ENCODE measurements around the gene SLC9A8. TPM values are rescaled to one million over a fixed set of nuclear protein-coding genes. Genes with fewer than 3 reads are reported as not detected.

Gene SLC9A8
- total RNA-seq, 2 experiments from 2014 or later: 22.0 to 30.3 TPM

- CTCF ChIA-PET (ENCODE audit: unreplicated experiment): no interaction called here
- Histone ChIP-seq H3K9me3 (ENCODE audit: low read length) (no peaks in the 10 kb centered on the region), H3K27ac (ENCODE audit: low read depth, low read length, poor library complexity, severe bottlenecking) (no peak overlapping the region), H3K79me2 (ENCODE audit: insufficient read depth, low read depth, low read length) (no peaks in the 10 kb centered on the region), H2AFZ (ENCODE audit: low read length) (no peak overlapping the region), H3K4me2 (ENCODE audit: low read length) (no peak overlapping the region), H3K36me3 (ENCODE audit: insufficient read depth, low read length) (no peaks in the 10 kb centered on the region), H3K9me2 (ENCODE audit: insufficient read depth, low read length) (no peaks in the 10 kb centered on the region), H4K20me1 (ENCODE audit: insufficient read depth, low read length) (no peaks in the 10 kb centered on the region), H3K4me3 (ENCODE audit: low read depth, low read length, poor library complexity, severe bottlenecking) (no peak overlapping the region), H3K4me1 (ENCODE audit: insufficient read depth, low read length, poor library complexity, severe bottlenecking) (peaks cover 8% of the 10 kb centered on the region)
- POLR2A ChIA-PET: interaction anchor here (0.6 to 1.3 kb wide), 4 partner anchors 17 to 1547 kb away, joined by 3 to 4 read pairs (median 3); partner anchors contain the start of gene SLC9A8
- intact Hi-C loops (cut with micrococcal nuclease; ENCODE audit: unreplicated experiment): no loop called here
- no peak for DNase-seq (ENCODE audit: low spot score)
- BruUV-seq (replicated peaks): no TSS peak
- no peak for TF ChIP-seq EZH2phosphoT487 (IDR thresholded peaks at IDR 0.05; ENCODE audit: borderline replicate concordance, low read depth, low read length)
- no peak for TF ChIP-seq CTCF (conservative IDR thresholded peaks at IDR 0.05; ENCODE audit: low read length)
Observed at GRCh38 chr20:49794336-49795134, 18.1 kb upstream of the SLC9A8 start.

- H3K36me3 ChIP-seq (ENCODE audit: insufficient read depth, low read length): no peaks in the 10 kb centered on the region
- H3K79me2 ChIP-seq (ENCODE audit: insufficient read depth, low read depth, low read length): no peaks in the 10 kb centered on the region
- no peaks in the 10 kb centered on the region for H3K9me3 ChIP-seq (ENCODE audit: low read length)
- H3K9me2 ChIP-seq (ENCODE audit: insufficient read depth, low read length): no peaks in the 10 kb centered on the region
- H3K4me2 ChIP-seq (ENCODE audit: low read length): no peak overlapping the region
- TF ChIP-seq CTCF (conservative IDR thresholded peaks at IDR 0.05; ENCODE audit: low read length) (no peak), EZH2phosphoT487 (IDR thresholded peaks at IDR 0.05; ENCODE audit: borderline replicate concordance, low read depth, low read length) (no peak)
- H3K27ac ChIP-seq (ENCODE audit: low read depth, low read length, poor library complexity, severe bottlenecking): no peak overlapping the region
- POLR2A ChIA-PET: interaction anchor here (0.7 to 1.3 kb wide), 3 partner anchors 16 to 183 kb away, joined by 3 read pairs; partner anchors contain the start of gene SLC9A8
- H2AFZ ChIP-seq (ENCODE audit: low read length): no peak overlapping the region
- no peak overlapping the region for H3K4me3 ChIP-seq (ENCODE audit: low read depth, low read length, poor library complexity, severe bottlenecking)
- CTCF ChIA-PET (ENCODE audit: unreplicated experiment): no interaction called here
- H4K20me1 ChIP-seq (ENCODE audit: insufficient read depth, low read length): no peaks in the 10 kb centered on the region
- no peak for DNase-seq (ENCODE audit: low spot score)
- no TSS peak for BruUV-seq (replicated peaks)
- intact Hi-C loops (cut with micrococcal nuclease; ENCODE audit: unreplicated experiment): no loop called here
- peaks cover 9% of the 10 kb centered on the region for H3K4me1 ChIP-seq (ENCODE audit: insufficient read depth, low read length, poor library complexity, severe bottlenecking)
Observed at GRCh38 chr20:49795135-49795424, 17.5 kb upstream of the SLC9A8 start.

- H3K9me2 ChIP-seq (ENCODE audit: insufficient read depth, low read length): no peaks in the 10 kb centered on the region
- CTCF ChIA-PET (ENCODE audit: unreplicated experiment): no interaction called here
- H3K36me3 ChIP-seq (ENCODE audit: insufficient read depth, low read length): no peaks in the 10 kb centered on the region
- intact Hi-C loops (cut with micrococcal nuclease; ENCODE audit: unreplicated experiment): no loop called here
- POLR2A ChIA-PET: no interaction called here
- H3K4me2 ChIP-seq (ENCODE audit: low read length): no peak overlapping the region
- H3K79me2 ChIP-seq (ENCODE audit: insufficient read depth, low read depth, low read length): no peaks in the 10 kb centered on the region
- no peak for DNase-seq (ENCODE audit: low spot score)
- peaks cover 26% of the 10 kb centered on the region for H3K4me1 ChIP-seq (ENCODE audit: insufficient read depth, low read length, poor library complexity, severe bottlenecking)
- TF ChIP-seq EZH2phosphoT487 (IDR thresholded peaks at IDR 0.05; ENCODE audit: borderline replicate concordance, low read depth, low read length): no peak
- TF ChIP-seq CTCF (conservative IDR thresholded peaks at IDR 0.05; ENCODE audit: low read length): no peak
- H3K4me3 ChIP-seq (ENCODE audit: low read depth, low read length, poor library complexity, severe bottlenecking): no peak overlapping the region
- H3K9me3 ChIP-seq (ENCODE audit: low read length): no peaks in the 10 kb centered on the region
- no peak overlapping the region for H2AFZ ChIP-seq (ENCODE audit: low read length)
- no peaks in the 10 kb centered on the region for H4K20me1 ChIP-seq (ENCODE audit: insufficient read depth, low read length)
- BruUV-seq (replicated peaks): no TSS peak
- H3K27ac ChIP-seq (ENCODE audit: low read depth, low read length, poor library complexity, severe bottlenecking): no peak overlapping the region
Observed at GRCh38 chr20:49796600-49797343, 15.9 kb upstream of the SLC9A8 start.

Data from OCI-LY7 (cell line).